H1 (cell line): ENCODE measurements around the gene ING4. TPM values are rescaled to one million over a fixed set of nuclear protein-coding genes. Genes with fewer than 3 reads are reported as not detected.

Source experiments
- CTCF ChIA-PET: fragments of 300-600 bp; sonication (Branson Sonifier 250); formaldehyde crosslinking; loops from one replicate; lab custom pipeline; 2021; ENCODE audit not compliant: partially characterized antibody; lab: Charles Lee
- POLR2A ChIA-PET: fragments of 300-600 bp; sonication (Branson Sonifier 250); formaldehyde crosslinking; loops from one replicate; lab custom pipeline; 2021; ENCODE audit warnings: inconsistent platforms; ENCODE audit not compliant: partially characterized antibody; lab: Charles Lee
- DNase-seq, 2 experiments: peaks; one replicate each; pipeline versions ENCODE4 v3.0.0 to v3.0.0-alpha.2; 2010 to 2022; ENCODE audit warnings: low spot score in 2 of 2, low read depth in 1 of 2, mixed read lengths in 1 of 2
- FAIRE-seq: peaks from 2 replicates; lab custom pipeline; 2011; peaks lifted over from hg19 to GRCh38; lab: Jason Lieb, UNC
- H2AFZ ChIP-seq: 2 replicates; pipeline ENCODE4 v1.8.1; 2012; ENCODE audit warnings: low read length, inconsistent platforms
- H2AK5ac ChIP-seq: 2 replicates; pipeline ENCODE4 v1.6.1; 2013; ENCODE audit warnings: low read depth, low read length
- H2BK120ac ChIP-seq: replicated peaks from 2 replicates; pipeline ENCODE3; 2013; ENCODE audit warnings: low read depth, low read length, inconsistent platforms
- H2BK12ac ChIP-seq: 2 replicates; pipeline ENCODE4 v1.6.1; 2013; ENCODE audit warnings: low read depth, low read length
- H2BK15ac ChIP-seq: 2 replicates; pipeline ENCODE4 v1.6.1; 2013; ENCODE audit warnings: low read length
- H2BK20ac ChIP-seq: 2 replicates; pipeline ENCODE4 v1.6.1; 2013; ENCODE audit warnings: low read length
- H2BK5ac ChIP-seq: 2 replicates; pipeline ENCODE4 v1.6.1; 2013; ENCODE audit warnings: low read depth, low read length
- H3K14ac ChIP-seq: 2 replicates; pipeline ENCODE4 v1.6.1; 2013; ENCODE audit warnings: inconsistent platforms; ENCODE audit not compliant: insufficient read length
- H3K18ac ChIP-seq: 2 replicates; pipeline ENCODE4 v1.6.1; 2013; ENCODE audit warnings: low read length; ENCODE audit errors: extremely low read depth
- H3K23ac ChIP-seq: 2 replicates; pipeline ENCODE4 v1.6.1; 2013; ENCODE audit warnings: inconsistent platforms; ENCODE audit not compliant: insufficient read length
- H3K23me2 ChIP-seq: 2 replicates; pipeline ENCODE4 v1.6.1; 2013; ENCODE audit warnings: low read depth, low read length
- H3K27ac ChIP-seq: 2 replicates; pipeline ENCODE4 v1.6.1; 2011; ENCODE audit warnings: low read depth, low read length, inconsistent platforms
- H3K27me3 ChIP-seq, 4 experiments: replicated peaks in 1 of 4; 1 replicate in 1 of 4; 2 replicates in 3 of 4; pipeline versions ENCODE4 v1.6.1 to v1.8.1; 2011 to 2013; ENCODE audit warnings: low read length in 3 of 4, mild to moderate bottlenecking in 3 of 4, inconsistent platforms in 2 of 4, mixed read lengths in 2 of 4, moderate library complexity in 1 of 4; ENCODE audit not compliant: control insufficient read depth in 3 of 4, insufficient read depth in 3 of 4; ENCODE audit errors: extremely low read depth in 1 of 4
- H3K36me3 ChIP-seq, 4 experiments: 2 replicates each; pipeline versions ENCODE4 v1.6.1 to v1.8.1; 2011 to 2013; ENCODE audit warnings: mild to moderate bottlenecking in 4 of 4, low read length in 3 of 4, moderate library complexity in 2 of 4, control low read depth in 1 of 4, inconsistent platforms in 1 of 4; ENCODE audit not compliant: insufficient read depth in 4 of 4, control insufficient read depth in 2 of 4
- H3K4ac ChIP-seq: replicated peaks from 2 replicates; pipeline ENCODE3; 2013; ENCODE audit warnings: low read length, low read depth, mixed read lengths, inconsistent platforms; ENCODE audit not compliant: insufficient read length
- H3K4me1 ChIP-seq, 4 experiments: replicated peaks in 1 of 4; 1 replicate in 1 of 4; 2 replicates in 3 of 4; pipeline versions ENCODE4 v1.6.1 to v1.8.1; 2011 to 2013; ENCODE audit warnings: low read length in 3 of 4, inconsistent platforms in 2 of 4, mixed read lengths in 1 of 4; ENCODE audit not compliant: insufficient read depth in 4 of 4, control insufficient read depth in 3 of 4
- H3K4me2 ChIP-seq, 2 experiments: 2 replicates each; pipeline versions ENCODE4 v1.6.1 to v1.8.1; 2011 to 2013; ENCODE audit warnings: low read depth in 2 of 2, low read length in 2 of 2, control low read depth in 1 of 2, inconsistent platforms in 1 of 2, mild to moderate bottlenecking in 1 of 2; ENCODE audit not compliant: insufficient read depth in 1 of 2
- H3K4me3 ChIP-seq, 4 experiments: fragments of 200-600, 300-600 bp in 1 of 4; sonication (generic), shearing (Covaris generic), sonication (Bioruptor Twin) in 1 of 4; 2 replicates each; pipeline versions ENCODE4 v1.5.1 to v1.8.1; 2011 to 2016; ENCODE audit warnings: low read length in 4 of 4, low read depth in 3 of 4, control low read depth in 2 of 4, inconsistent platforms in 2 of 4, mild to moderate bottlenecking in 2 of 4, mixed read lengths in 1 of 4, moderate library complexity in 1 of 4; ENCODE audit not compliant: insufficient read depth in 2 of 4; ENCODE audit errors: extremely low read depth in 1 of 4
- H3K56ac ChIP-seq: replicated peaks from 2 replicates; pipeline ENCODE3; 2013; ENCODE audit warnings: low read depth, mild to moderate bottlenecking, mixed read lengths, low read length, inconsistent platforms; ENCODE audit not compliant: insufficient read length
- H3K79me1 ChIP-seq: 2 replicates; pipeline ENCODE4 v1.6.1; 2013; ENCODE audit warnings: low read depth, low read length, control low read depth
- H3K79me2 ChIP-seq, 2 experiments: 2 replicates each; pipeline versions ENCODE4 v1.6.1 to v1.8.1; 2012 to 2013; ENCODE audit warnings: low read length in 2 of 2, mild to moderate bottlenecking in 2 of 2, inconsistent platforms in 1 of 2; ENCODE audit not compliant: insufficient read depth in 2 of 2, control insufficient read depth in 1 of 2
- H3K9ac ChIP-seq, 4 experiments: replicated peaks in 1 of 4; 1 replicate in 1 of 4; 2 replicates in 3 of 4; pipeline versions ENCODE4 v1.6.1 to v1.8.1; 2011 to 2013; ENCODE audit warnings: low read depth in 3 of 4, low read length in 3 of 4, control low read depth in 2 of 4, mild to moderate bottlenecking in 2 of 4, moderate library complexity in 2 of 4, inconsistent platforms in 1 of 4; ENCODE audit errors: extremely low read depth in 1 of 4
- H3K9me3 ChIP-seq, 2 experiments: 2 replicates each; pipeline versions ENCODE4 v1.6.1 to v1.8.1; 2012 to 2013; ENCODE audit warnings: mild to moderate bottlenecking in 2 of 2, moderate library complexity in 2 of 2, control low read depth in 1 of 2, inconsistent platforms in 1 of 2, low read depth in 1 of 2, low read length in 1 of 2, mixed read lengths in 1 of 2; ENCODE audit not compliant: insufficient read depth in 2 of 2
- H4K20me1 ChIP-seq, 2 experiments: replicated peaks in 1 of 2; 2 replicates each; pipeline versions ENCODE3 to v1.8.1; 2011 to 2013; ENCODE audit warnings: inconsistent platforms in 2 of 2, low read length in 2 of 2, mild to moderate bottlenecking in 1 of 2; ENCODE audit not compliant: insufficient read depth in 2 of 2, control insufficient read depth in 1 of 2
- H4K5ac ChIP-seq: 2 replicates; pipeline ENCODE4 v1.6.1; 2013; ENCODE audit warnings: low read length, low read depth, mixed read lengths, inconsistent platforms; ENCODE audit not compliant: insufficient read length
- H4K8ac ChIP-seq: 2 replicates; pipeline ENCODE4 v1.8.0; 2013; ENCODE audit warnings: mild to moderate bottlenecking, moderate library complexity, low read length, inconsistent platforms; ENCODE audit not compliant: insufficient read depth; ENCODE audit errors: extremely low read depth
- H4K91ac ChIP-seq: replicated peaks from 2 replicates; pipeline ENCODE3; 2013; ENCODE audit warnings: low read length, mixed read lengths, inconsistent platforms; ENCODE audit not compliant: insufficient read length
- KDM5A ChIP-seq: fragments of 200-600 bp; IDR thresholded peaks from 2 replicates; pipeline ENCODE4 v1.7.1; 2012; ENCODE audit warnings: mild to moderate bottlenecking, low read length, inconsistent platforms, mixed read lengths
- NRF1 ChIP-seq: IDR thresholded peaks from 2 replicates; pipeline ENCODE4 v1.6.1; 2011; ENCODE audit warnings: mild to moderate bottlenecking, low read depth, low read length, improper control_type of control experiment
- RBBP5 ChIP-seq: IDR thresholded peaks from 2 replicates; pipeline ENCODE4 v1.7.1; 2012; ENCODE audit warnings: low read depth, mild to moderate bottlenecking, inconsistent platforms, low read length, moderate library complexity, borderline replicate concordance
- SP2 ChIP-seq: IDR thresholded peaks from 2 replicates; pipeline ENCODE4 v1.6.1; 2012; ENCODE audit warnings: mild to moderate bottlenecking, low read length, inconsistent platforms
- SRF ChIP-seq: IDR thresholded peaks from 2 replicates; pipeline ENCODE4 v1.6.1; 2011; ENCODE audit warnings: mild to moderate bottlenecking, low read depth, low read length, moderate library complexity
- ZNF274 ChIP-seq: IDR thresholded peaks from 2 replicates; pipeline ENCODE4 v1.7.0; 2012; ENCODE audit warnings: low read length, borderline replicate concordance; ENCODE audit errors: extremely low read depth
- WGBS, 2 experiments: shearing (Covaris generic) in 1 of 2; methylation state at CpG; one replicate each; pipeline versions ENCODE4 v1.1.6 to v1.1.7; 2013 to 2015; ENCODE audit warnings: low lambda C conversion rate in 2 of 2, mixed read lengths in 2 of 2, inconsistent platforms in 1 of 2, low coverage in 1 of 2, missing lambda C conversion rate in 1 of 2; ENCODE audit not compliant: insufficient replicate concordance in 2 of 2, insufficient coverage in 1 of 2, insufficient read length in 1 of 2; ENCODE audit errors: extremely low coverage in 1 of 2, missing lambda C conversion rate in 1 of 2; 5-methylcytosine and 5-hydroxymethylcytosine counted together
- polyA plus RNA-seq, 7 experiments: library from polyadenylated mRNA; depleted of rRNA in 3 of 7; stranded (reverse) in 5 of 7; unstranded in 2 of 7; fragments of >200 nt in 5 of 7; fragments of 200-250 nt in 2 of 7; gene quantifications; 1 replicate in 5 of 7; 2 replicates in 1 of 7; 4 replicates in 1 of 7; pipeline versions ENCODE4 v1.2.1 to v1.2.3, GENCODE V29; 2011 to 2013; ENCODE audit warnings: missing spikeins in 2 of 7, mixed read lengths in 2 of 7
- total RNA-seq: library from RNA; stranded (reverse); fragmentation: NEBNext Ultra II Directional; extraction: Animal tissue kit (Norgen Biotek cat#: 25700); gene quantifications from 2 replicates; pipeline ENCODE4 v1.2.1, GENCODE V29; 2021

Gene ING4
- total and polyA plus RNA-seq, 2 of the 8 experiments (the other 6 are each of a cell fraction or from before 2014, with no cell fraction given): 22.9 to 28.6 TPM

DNA sequence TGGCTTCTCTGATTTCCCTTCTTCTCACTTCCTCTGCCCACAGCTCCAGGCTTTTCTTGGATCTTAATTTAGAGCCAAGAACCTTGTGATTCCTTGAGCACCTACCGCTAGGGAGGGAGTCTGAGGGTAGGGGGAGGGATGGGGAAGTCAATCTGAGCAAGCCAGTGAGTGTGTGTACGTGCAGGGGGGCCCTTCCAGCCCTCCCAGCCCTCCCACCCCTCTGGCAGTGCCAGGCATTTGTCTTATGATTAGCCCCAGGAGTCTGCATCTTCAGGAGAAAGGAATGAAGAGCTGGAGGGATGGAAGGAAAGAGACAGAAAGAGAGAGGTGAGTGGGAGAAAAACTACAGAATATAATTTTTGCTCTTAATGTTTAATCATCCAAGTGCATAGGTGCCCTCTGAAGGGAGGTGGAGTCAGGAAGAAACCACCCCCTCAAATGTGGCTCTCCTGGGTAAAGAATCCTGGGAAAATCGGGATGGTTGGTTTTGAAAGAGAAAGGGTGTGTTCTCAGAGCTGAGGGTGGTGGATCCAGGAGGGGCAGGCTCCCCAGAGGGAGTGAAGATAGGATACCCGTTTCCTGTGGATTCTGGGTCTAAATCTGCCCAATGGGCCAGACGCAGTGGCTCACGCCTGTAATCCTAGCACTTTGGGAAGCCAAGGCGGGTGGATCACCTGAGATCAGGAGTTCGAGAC lies 35.6 kb upstream of the ING4 start:
- Histone ChIP-seq H2BK15ac (no peak overlapping the region), H2BK20ac (no peak overlapping the region), H3K4ac (no peak overlapping the region), H3K23me2 (peaks cover 16% of the 10 kb centered on the region), H4K8ac (no peak overlapping the region), H3K79me2 (no peaks in the 10 kb centered on the region), H3K79me1 (no peaks in the 10 kb centered on the region; the same call in 1 of the 2 replicates), H2BK12ac (no peak overlapping the region), H3K4me3 (peak overlapping the region in 1 of 4 experiments; percentile 7; a peak in 2 of 8 replicates), H3K27ac (no peak overlapping the region), H3K9ac (no peak overlapping the region), H3K4me1 (peaks cover 0 to 9% (median 5%) of the 10 kb centered on the region in 4 experiments; a peak in 4 of 7 replicates), H2AK5ac (no peak overlapping the region), H2AFZ (no peak overlapping the region), H4K91ac (no peak overlapping the region), H3K36me3 (peaks cover 0 to 3% (median 1%) of the 10 kb centered on the region in 4 experiments; a peak in 1 of 8 replicates), H3K9me3 (no peaks in the 10 kb centered on the region), H3K56ac (no peak overlapping the region), H3K4me2 (peak overlapping the region in 1 of 2 experiments; percentile 99; a peak in 1 of 4 replicates), H4K5ac (no peak overlapping the region), H4K20me1 (no peaks in the 10 kb centered on the region), H3K18ac (no peak overlapping the region), H2BK5ac (no peak overlapping the region), H3K23ac (no peak overlapping the region), H3K27me3 (peaks cover 0 to 16% (median 14%) of the 10 kb centered on the region in 4 experiments; a peak in 6 of 7 replicates), H2BK120ac (no peak overlapping the region), H3K14ac (no peak overlapping the region)
- WGBS, 2 experiments: 74% methylated on average over 8 of the region's 8 CpGs; no CpG with 5 or more reads in 1 of the 2 experiments
- DNase-seq: no peak
- POLR2A ChIA-PET: interaction anchor here (0.6 to 3.1 kb wide), 16 partner anchors 9 to 164 kb away, joined by 3 to 32 read pairs (median 4); partner anchors contain the start of genes CDCA3, COPS7A, GAPDH and PTMS
- no peak for TF ChIP-seq RBBP5
- TF ChIP-seq SP2: no peak
- no peak for TF ChIP-seq SRF
- TF ChIP-seq ZNF274: no peak
- TF ChIP-seq KDM5A: no peak
- TF ChIP-seq NRF1: no peak
- CTCF ChIA-PET: interaction anchor here (0.6 to 4.5 kb wide), 29 partner anchors 9 to 190 kb away, joined by 3 to 39 read pairs (median 4); partner anchors contain the start of genes ACRBP, COPS7A, MLF2 and ZNF384
- no peak for FAIRE-seq
